Measurements from ENCODE around the gene HLA-DMA. TPM values are rescaled to one million over a fixed set of nuclear protein-coding genes. Genes with fewer than 3 reads are reported as not detected.

Gene HLA-DMA
- total and polyA plus RNA-seq, 2 of the 8 experiments (the other 6 are each of a cell fraction or from before 2014, with no cell fraction given): 13.3 to 23.1 TPM

DNA sequence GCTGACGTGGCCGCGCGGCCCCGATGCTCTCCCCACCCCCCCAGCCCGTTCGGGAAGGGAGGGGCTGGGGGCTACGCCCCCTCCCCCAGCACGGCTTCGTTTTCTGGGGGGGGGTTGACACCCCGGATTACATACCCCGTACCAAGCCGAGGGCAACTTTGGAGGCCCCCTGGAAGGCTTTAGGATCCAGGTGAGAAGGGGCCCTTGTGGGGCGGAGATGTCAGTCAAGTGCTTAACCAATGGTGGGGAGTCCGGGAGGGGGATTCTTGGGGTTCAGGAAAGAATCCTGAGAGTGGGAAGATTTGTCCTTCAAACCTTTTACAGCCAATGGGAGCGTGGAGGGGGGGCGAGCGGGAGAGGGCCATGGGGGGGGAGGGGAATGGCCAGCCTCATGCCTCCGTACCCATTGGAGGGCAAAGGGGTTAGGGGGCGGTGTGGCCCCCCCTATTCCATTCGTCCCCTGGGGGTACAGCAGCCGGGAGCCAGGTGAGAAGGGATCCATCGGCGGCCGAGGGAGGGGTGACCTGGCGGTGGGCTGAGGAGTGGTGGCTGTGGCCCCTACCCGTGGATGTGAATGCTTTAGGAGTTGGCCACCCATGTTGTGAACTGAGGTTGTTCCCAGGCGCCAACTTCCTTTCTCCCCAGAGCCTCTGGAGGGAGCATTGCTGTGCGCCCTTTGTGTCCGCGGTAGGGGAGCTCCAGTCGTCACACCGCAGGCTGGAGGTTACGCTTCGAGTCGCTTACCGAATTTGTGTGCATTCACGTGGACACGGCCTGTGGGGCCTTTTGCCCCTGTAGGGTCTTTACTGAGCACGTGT, 16.2 kb upstream of the HLA-DMA start:
- Histone ChIP-seq H2BK20ac (ENCODE audit: low read length) (peak overlapping the region; percentile 72; the same call in 1 of the 2 replicates), H3K79me2 (ENCODE audit: control insufficient read depth in 1 of 2, insufficient read depth in 2 of 2, low read length in 2 of 2) (peaks cover 22 to 72% of the 10 kb centered on the region in 2 experiments), H3K4me2 (ENCODE audit: insufficient read depth in 1 of 2, low read depth in 2 of 2, low read length in 2 of 2) (peak overlapping the region; percentile 75 to 76), H4K8ac (ENCODE audit: extremely low read depth, insufficient read depth, low read length) (peak overlapping the region; percentile 100), H3K36me3 (ENCODE audit: control insufficient read depth in 2 of 4, insufficient read depth in 4 of 4, low read length in 3 of 4) (peaks cover 4 to 21% (median 9%) of the 10 kb centered on the region in 4 experiments; a peak in 5 of 8 replicates), H4K20me1 (replicated peaks in 1 of 2; ENCODE audit: control insufficient read depth in 1 of 2, insufficient read depth in 2 of 2, low read length in 2 of 2) (peaks cover 16 to 19% of the 10 kb centered on the region in 2 experiments), H4K91ac (replicated peaks; ENCODE audit: insufficient read length, low read length) (peak overlapping the region; percentile 99), H3K56ac (replicated peaks; ENCODE audit: insufficient read length, low read depth, low read length) (peak overlapping the region; percentile 98), H3K79me1 (ENCODE audit: low read depth, low read length) (no peaks in the 10 kb centered on the region; the same call in 1 of the 2 replicates), H3K14ac (ENCODE audit: insufficient read length) (peak overlapping the region; percentile 100), H3K27ac (ENCODE audit: low read depth, low read length) (peak overlapping the region; percentile 99), H4K5ac (ENCODE audit: insufficient read length, low read depth, low read length) (peak overlapping the region; percentile 99), H2AFZ (ENCODE audit: low read length) (no peak overlapping the region), H3K9ac (replicated peaks in 1 of 4; ENCODE audit: extremely low read depth in 1 of 4, low read depth in 3 of 4, low read length in 3 of 4) (peak overlapping the region; percentile 96 to 100 (median 100)), H2AK5ac (ENCODE audit: low read depth, low read length) (peak overlapping the region; percentile 100), H3K9me3 (ENCODE audit: insufficient read depth in 2 of 2, low read depth in 1 of 2, low read length in 1 of 2) (no peaks in the 10 kb centered on the region; a peak in 2 of 4 replicates), H2BK120ac (replicated peaks; ENCODE audit: low read depth, low read length) (peak overlapping the region; percentile 99), H2BK5ac (ENCODE audit: low read depth, low read length) (peak overlapping the region; percentile 100), H3K27me3 (replicated peaks in 1 of 4; ENCODE audit: control insufficient read depth in 3 of 4, extremely low read depth in 1 of 4, insufficient read depth in 3 of 4, low read length in 3 of 4) (no peaks in the 10 kb centered on the region), H3K4me1 (replicated peaks in 1 of 4; ENCODE audit: control insufficient read depth in 3 of 4, insufficient read depth in 4 of 4, low read length in 3 of 4) (peaks cover 0 to 5% (median under 1%) of the 10 kb centered on the region in 4 experiments; a peak in 3 of 7 replicates), H3K4me3 (ENCODE audit: extremely low read depth in 1 of 4, insufficient read depth in 2 of 4, low read depth in 3 of 4, low read length in 4 of 4) (peak overlapping the region; percentile 90 to 99 (median 98)), H2BK15ac (ENCODE audit: low read length) (peak overlapping the region; percentile 92; the same call in 1 of the 2 replicates), H3K23ac (ENCODE audit: insufficient read length) (peak overlapping the region; percentile 93), H2BK12ac (ENCODE audit: low read depth, low read length) (peak overlapping the region; percentile 100), H3K4ac (replicated peaks; ENCODE audit: insufficient read length, low read depth, low read length) (peak overlapping the region; percentile 100), H3K18ac (ENCODE audit: extremely low read depth, low read length) (peak overlapping the region; percentile 100), H3K23me2 (ENCODE audit: low read depth, low read length) (peaks cover 15% of the 10 kb centered on the region)
- FAIRE-seq (no peak), DNase-seq (ENCODE audit: low read depth in 1 of 2, low spot score in 2 of 2) (peak; percentile 87 to 90)
- POLR2A ChIA-PET (ENCODE audit: partially characterized antibody): interaction anchor here (0.6 to 33.3 kb wide), 32 partner anchors 3 to 792 kb away, joined by 3 to 1158 read pairs (median 4); partner anchors contain the start of genes B3GALT4, BRD2, HLA-DMA and HLA-DMB
- WGBS, 2 experiments (ENCODE audit: extremely low coverage in 1 of 2, insufficient coverage in 1 of 2, insufficient read length in 1 of 2, insufficient replicate concordance in 2 of 2, low coverage in 1 of 2, low lambda C conversion rate in 2 of 2, missing lambda C conversion rate in 1 of 2): 4% methylated on average over 25 of the region's 40 CpGs; no CpG with 5 or more reads in 1 of the 2 experiments
- CTCF ChIA-PET (ENCODE audit: partially characterized antibody): interaction anchor here (0.6 to 14.6 kb wide), 5 partner anchors 14 to 198 kb away, joined by 3 to 168 read pairs (median 5); partner anchors contain the start of gene HLA-DMA
- TF ChIP-seq TAF1 (IDR thresholded peaks at IDR 0.05; ENCODE audit: low read depth, low read length) (peak; percentile 98), YY1 (IDR thresholded peaks at IDR 0.05; ENCODE audit: low read depth, low read length) (0 out of 2 replicates have a peak, but pooled peaks have one; percentile 15), POLR2A (IDR thresholded peaks at IDR 0.05; ENCODE audit: control extremely low read depth in 1 of 2, low read depth in 2 of 2, low read length in 2 of 2) (peak in 1 of 2 experiments; percentile 80; a peak in 2 of 3 replicates), SP1 (IDR thresholded peaks at IDR 0.05; ENCODE audit: low read depth, low read length) (peak; percentile 9; the same call in 1 of the 2 replicates), KDM1A (IDR thresholded peaks at IDR 0.05; ENCODE audit: borderline replicate concordance, low read length) (no peak)

All from H1 (cell line).